ENCODE results near the gene RAP1GAP.

RAP1GAP gene

GRCh38 chr1:21669258-21670058 is at the start of gene RAP1GAP:
RAP1GAP (minus strand) TSS chr1:21669357; CDS start chr1:21620032, 49,325 bp downstream.
- DNase-seq (ENCODE audit: low spot score): peak; percentile 73

DNA sequence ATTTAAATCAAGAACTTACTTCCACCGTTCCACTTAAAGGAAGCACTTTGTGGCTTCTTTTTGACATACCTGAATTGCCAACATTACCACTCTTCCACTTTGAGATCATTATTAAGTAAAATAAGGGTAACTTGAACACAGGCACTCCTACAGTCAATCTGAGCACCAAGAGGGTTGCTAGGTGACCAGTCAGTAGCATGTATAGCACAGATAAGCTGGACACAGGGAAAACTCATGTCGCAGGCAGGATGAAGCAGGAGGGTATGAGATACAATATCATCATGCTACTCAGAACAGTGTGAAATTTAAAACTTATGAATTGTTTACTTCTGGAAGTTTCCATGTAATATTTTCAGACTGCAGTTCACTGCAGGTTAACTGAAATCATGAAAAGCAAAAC is 47.0 kb upstream of the RAP1GAP start:
- no peak for DNase-seq (ENCODE audit: low spot score)

DNA sequence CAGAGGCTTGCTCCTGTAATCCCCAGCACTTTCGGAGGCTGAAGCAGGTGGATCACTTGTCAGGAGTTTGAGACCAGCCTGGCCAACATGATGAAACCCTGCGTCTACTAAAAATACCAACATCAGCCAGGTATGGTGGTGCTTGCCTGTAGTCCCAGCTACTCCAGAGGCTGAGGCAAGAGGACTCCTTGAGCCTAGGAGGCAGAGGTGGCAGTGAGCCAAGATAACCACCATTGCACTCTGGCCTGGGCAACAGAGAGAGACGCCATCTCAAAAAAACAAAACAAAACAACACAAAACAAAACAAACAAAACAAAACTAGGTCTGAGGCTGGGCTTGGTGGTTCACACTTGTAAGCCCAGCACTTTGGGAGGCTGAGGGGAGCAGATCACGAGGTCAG is 38.7 kb upstream of the RAP1GAP start:
- no peak for DNase-seq (ENCODE audit: low spot score)

- DNase-seq (ENCODE audit: low spot score): no peak
Observed at GRCh38 chr1:21707086-21707840, 38.1 kb upstream of the RAP1GAP start.

GRCh38 chr1:21706151-21706835 is 37.1 kb upstream of the RAP1GAP start:
- no peak for DNase-seq (ENCODE audit: low spot score)

- DNase-seq (ENCODE audit: low spot score): no peak
Observed at GRCh38 chr1:21705303-21705980, 36.3 kb upstream of the RAP1GAP start.

DNA sequence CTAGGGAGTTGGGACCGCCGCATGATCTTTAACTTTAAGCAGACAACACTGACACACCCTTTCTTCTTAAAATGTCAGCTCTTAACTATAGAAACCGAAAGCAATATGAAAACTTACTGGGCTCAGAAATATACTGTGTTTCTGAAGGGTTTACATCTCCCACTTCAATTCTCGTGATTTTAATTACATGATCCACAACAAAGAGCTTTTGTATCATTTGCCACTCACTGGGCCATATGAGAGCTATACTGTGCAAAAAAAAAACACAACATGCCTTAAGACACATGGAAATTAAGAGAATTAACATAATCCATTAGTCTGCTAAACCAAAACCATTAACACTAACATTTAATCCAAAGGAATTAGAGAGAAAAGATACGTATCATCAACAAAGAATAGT is 35.0 kb upstream of the RAP1GAP start:
- no peak for DNase-seq (ENCODE audit: low spot score)

DNA sequence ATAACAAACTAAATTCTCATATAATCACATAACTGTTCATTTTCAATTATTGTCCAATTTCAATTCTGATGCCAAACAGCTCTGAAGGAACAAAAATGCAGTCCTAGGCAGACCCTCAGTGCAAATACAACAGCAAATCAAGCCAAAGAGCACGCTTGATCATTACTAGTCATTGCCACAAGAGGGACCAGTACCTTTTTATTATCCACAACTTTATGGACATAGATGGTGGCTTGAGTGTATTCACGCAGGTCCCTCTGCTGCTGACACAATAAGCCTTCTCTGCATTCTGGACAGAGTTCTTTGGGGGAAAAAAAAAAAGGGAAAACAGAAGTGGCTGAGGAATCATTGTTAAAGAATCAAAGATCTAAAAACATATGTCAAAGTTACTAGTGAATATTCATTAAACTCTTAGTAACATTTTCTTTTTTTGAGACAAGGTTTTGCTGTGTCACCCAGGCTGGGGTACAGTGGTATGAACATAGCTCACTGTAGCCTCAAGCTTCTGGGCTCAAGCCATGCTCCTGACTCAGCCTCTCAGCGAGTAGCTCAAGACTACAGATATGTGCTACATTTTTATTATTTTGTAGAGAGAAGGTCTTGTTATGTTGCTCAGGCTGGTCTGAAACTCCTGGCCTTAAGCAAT is 34.3 kb upstream of the RAP1GAP start:
- peak; percentile 47 for DNase-seq (ENCODE audit: low spot score)

GRCh38 chr1:21702780-21703179 is 33.6 kb upstream of the RAP1GAP start:
- no peak for DNase-seq (ENCODE audit: low spot score)

DNA sequence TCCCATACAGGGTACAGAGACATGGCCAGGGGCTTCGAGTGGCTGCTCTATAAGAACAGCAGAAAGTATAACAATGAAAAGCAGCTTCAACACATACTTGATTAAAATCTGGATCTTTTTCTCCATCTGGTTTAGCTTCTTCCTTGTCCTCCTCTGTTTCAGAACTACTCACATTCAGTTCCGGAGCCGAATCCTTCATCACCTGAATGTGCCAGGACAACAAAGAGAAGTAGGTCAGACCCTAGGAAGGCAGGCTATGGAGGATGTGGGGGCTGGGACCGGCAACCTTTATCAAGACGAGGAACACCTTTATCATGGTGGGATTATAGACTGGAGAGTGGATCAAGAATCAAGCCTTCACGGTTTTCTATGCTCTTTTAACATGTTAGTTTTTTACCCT is 32.2 kb upstream of the RAP1GAP start:
- DNase-seq (ENCODE audit: low spot score): no peak

DNA sequence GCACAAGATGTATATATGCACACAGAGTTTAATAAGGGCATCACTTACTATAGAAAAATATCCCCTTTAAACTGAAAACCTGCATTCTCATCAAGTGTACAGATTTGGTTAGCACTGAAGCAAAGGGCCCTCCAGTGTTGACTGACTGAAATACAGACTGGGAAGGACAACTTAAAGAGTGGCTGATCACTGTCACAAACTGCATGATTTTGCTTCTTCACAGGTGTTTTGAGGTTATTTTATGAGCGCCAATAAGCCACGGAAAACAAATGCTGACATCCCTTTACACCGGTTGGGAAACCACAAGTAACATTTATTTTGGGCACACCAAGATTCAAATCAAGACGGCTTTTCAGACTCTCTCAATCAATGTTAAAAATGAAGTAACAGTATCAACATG is 30.9 kb upstream of the RAP1GAP start:
- no peak for DNase-seq (ENCODE audit: low spot score)

DNA sequence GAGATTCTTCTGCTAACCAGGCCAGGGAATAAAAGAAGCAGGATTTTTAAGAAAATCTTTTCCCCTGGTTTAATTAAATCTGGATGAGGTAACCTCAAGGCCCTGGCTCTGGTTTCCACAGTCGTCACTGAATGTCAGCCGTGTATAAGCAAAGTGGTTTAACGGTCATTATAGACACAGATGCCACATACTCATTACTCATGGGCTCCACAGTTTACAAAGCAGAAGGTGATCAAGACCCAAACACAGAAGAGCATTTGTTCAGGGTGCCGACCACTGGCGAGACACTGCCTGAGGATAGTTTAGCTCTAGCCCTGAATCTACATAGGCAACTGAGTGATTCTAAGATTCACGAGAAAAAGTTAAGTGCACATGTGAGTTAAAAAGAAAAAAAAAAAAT is 27.8 kb upstream of the RAP1GAP start:
- no peak for DNase-seq (ENCODE audit: low spot score)

DNA sequence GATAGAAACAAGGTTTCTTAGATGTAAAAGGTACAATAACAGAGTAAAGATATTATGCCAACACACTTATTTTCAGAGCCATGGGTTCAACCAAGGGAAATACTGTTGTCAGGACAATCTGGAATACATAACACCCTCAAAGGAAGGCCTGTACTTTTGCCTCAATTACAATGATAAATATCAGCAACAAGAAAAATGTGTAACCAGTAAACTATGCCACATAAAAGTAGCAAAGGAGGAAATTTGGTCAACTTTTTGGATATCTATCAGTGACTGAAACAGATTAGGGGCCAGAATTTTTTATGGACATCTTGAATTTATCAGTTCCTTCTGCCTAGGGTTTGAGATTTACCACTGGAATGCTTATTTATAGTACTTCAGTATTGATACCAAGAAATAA is 24.6 kb upstream of the RAP1GAP start:
- no peak for DNase-seq (ENCODE audit: low spot score)

- no peak for DNase-seq (ENCODE audit: low spot score)
Observed at GRCh38 chr1:21691739-21692138, 22.6 kb upstream of the RAP1GAP start.

DNA sequence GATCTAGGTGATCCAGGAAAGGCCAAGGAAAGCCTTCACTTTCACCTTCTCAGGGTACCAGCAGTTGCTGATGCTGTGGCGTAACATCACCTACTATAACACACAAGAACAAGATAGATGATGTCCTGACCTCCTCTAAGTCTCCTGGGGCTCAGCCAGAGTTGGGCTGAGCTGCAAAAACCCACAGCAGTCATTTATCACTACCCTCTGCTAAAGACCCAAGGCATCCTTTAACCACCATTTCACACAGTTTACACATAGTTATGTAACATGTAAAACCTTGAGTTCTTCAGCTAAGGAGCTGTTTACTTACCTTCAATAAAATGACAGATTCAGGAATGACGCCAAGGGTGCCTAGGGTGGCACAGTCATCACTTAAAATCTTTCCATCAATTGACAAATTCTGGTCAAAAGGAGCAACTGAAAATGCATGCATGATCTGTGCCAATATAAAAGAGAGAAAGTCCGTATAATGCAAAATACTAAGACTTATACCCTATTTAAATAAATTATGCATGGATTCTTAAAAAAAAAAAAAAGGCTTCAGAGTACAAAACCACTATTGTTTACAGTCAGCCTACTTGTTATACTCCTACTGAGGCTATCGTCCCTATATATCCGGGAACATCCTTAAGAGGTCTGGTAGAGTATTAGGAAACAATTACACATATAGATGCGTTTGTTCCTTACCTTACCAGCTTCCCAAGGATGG is 20.7 kb upstream of the RAP1GAP start:
- DNase-seq (ENCODE audit: low spot score): no peak

GRCh38 chr1:21687081-21687529 is 17.9 kb upstream of the RAP1GAP start:
- no peak for DNase-seq (ENCODE audit: low spot score)

GRCh38 chr1:21685946-21686678 is 17.0 kb upstream of the RAP1GAP start:
- no peak for DNase-seq (ENCODE audit: low spot score)

GRCh38 chr1:21681426-21681825 is 12.3 kb upstream of the RAP1GAP start:
- DNase-seq (ENCODE audit: low spot score): no peak

DNA sequence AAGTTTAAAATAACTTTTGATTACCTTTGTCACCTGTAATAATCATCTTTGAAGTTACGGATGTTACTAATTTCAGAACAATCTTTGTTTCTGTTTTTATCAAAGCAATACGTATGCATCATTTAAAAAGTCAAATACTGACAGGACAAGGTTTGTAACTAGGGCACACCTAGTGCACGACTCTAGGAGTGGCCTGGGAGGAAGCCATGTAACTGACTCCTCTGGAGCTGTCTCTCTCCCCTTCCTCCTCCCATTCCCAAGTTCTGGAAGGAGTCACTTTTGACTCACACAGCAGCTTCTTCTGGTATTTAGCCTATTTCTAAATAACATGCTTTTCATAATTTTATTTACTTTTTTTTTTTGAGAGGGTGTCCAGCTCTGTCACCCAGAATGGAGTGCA is 11.8 kb upstream of the RAP1GAP start:
- DNase-seq (ENCODE audit: low spot score): no peak

DNA sequence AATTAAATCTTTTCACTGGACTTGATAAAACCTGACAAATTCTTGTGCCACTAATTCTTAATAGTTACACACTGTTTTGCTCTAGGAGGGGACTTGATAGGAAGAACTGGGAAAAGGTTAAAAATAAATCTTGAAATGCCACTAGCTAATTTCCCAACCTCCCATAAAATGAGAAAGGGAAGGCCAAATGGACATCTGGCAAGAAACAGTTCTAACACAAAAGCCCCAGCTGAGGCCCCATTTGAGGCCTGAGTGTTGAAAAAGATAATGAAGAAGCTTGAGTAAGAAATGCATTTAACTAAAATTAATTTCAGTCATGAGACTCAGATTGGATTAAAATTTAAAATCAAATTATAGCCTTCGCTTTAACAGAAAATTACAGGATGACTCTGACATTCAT is 11.2 kb upstream of the RAP1GAP start:
- no peak for DNase-seq (ENCODE audit: low spot score)
